Parathyroid adenoma (tissue), 2 donors: ENCODE measurements around the gene SGCB.
A peak's percentile ranks its signal among the peaks of the same experiment; 100 is the strongest.

Source experiments
- H2AFZ ChIP-seq: fragments of 300-600 bp; sonication (generic); one replicate; pipeline ENCODE4 v1.7.0; 2017; ENCODE audit warnings: antibody characterized with exemption, mild to moderate bottlenecking
- H3K27ac ChIP-seq: fragments of 300-600 bp; sonication (generic); one replicate; pipeline ENCODE4 v1.7.0; 2017
- H3K27me3 ChIP-seq: fragments of 300-600 bp; sonication (generic); one replicate; pipeline ENCODE4 v1.7.0; 2017; ENCODE audit warnings: low read length; ENCODE audit not compliant: control insufficient read depth, insufficient read depth
- H3K36me3 ChIP-seq: fragments of 300-600 bp; sonication (generic); one replicate; pipeline ENCODE4 v1.7.0; 2017; ENCODE audit warnings: low read length; ENCODE audit not compliant: control insufficient read depth, insufficient read depth
- H3K4me1 ChIP-seq: fragments of 300-600 bp; sonication (generic); one replicate; pipeline ENCODE4 v1.7.0; 2017; ENCODE audit warnings: control low read depth
- H3K4me2 ChIP-seq: fragments of 300-600 bp; sonication (generic); one replicate; pipeline ENCODE4 v1.7.0; 2017; ENCODE audit warnings: low read length
- H3K4me3 ChIP-seq: fragments of 300-600 bp; sonication (generic); one replicate; pipeline ENCODE4 v1.7.0; 2017; ENCODE audit warnings: low read depth, low read length
- H3K79me2 ChIP-seq: fragments of 300-600 bp; sonication (generic); one replicate; pipeline ENCODE4 v1.7.0; 2017; ENCODE audit warnings: control low read depth
- H3K9ac ChIP-seq: fragments of 300-600 bp; sonication (generic); one replicate; pipeline ENCODE4 v1.7.0; 2017; ENCODE audit warnings: mild to moderate bottlenecking
- H3K9me3 ChIP-seq: fragments of 300-600 bp; sonication (generic); one replicate; pipeline ENCODE4 v1.7.0; 2017; ENCODE audit warnings: low read length; ENCODE audit not compliant: control insufficient read depth
- TF ChIP-seq, protein P1 (sequence below): fragments of 300-600 bp; sonication (generic); IDR thresholded peaks from one replicate; pipeline ENCODE4 v1.7.0; 2017; ENCODE audit warnings: antibody characterized with exemption, mild to moderate bottlenecking
- donor health status: primary hyperparathyroidism.

Gene SGCB

GRCh38 chr4:52054254-52054653 lies 16.2 kb upstream of the SGCB start:
- Histone ChIP-seq H3K4me1 (no peaks in the 10 kb centered on the region), H3K4me2 (no peak overlapping the region), H3K27ac (no peak overlapping the region), H2AFZ (no peak overlapping the region), H3K9me3 (no peaks in the 10 kb centered on the region), H3K9ac (no peak overlapping the region), H3K4me3 (no peak overlapping the region), H3K27me3 (no peaks in the 10 kb centered on the region), H3K79me2 (no peaks in the 10 kb centered on the region), H3K36me3 (no peaks in the 10 kb centered on the region)
- TF ChIP-seq, protein P1, sequence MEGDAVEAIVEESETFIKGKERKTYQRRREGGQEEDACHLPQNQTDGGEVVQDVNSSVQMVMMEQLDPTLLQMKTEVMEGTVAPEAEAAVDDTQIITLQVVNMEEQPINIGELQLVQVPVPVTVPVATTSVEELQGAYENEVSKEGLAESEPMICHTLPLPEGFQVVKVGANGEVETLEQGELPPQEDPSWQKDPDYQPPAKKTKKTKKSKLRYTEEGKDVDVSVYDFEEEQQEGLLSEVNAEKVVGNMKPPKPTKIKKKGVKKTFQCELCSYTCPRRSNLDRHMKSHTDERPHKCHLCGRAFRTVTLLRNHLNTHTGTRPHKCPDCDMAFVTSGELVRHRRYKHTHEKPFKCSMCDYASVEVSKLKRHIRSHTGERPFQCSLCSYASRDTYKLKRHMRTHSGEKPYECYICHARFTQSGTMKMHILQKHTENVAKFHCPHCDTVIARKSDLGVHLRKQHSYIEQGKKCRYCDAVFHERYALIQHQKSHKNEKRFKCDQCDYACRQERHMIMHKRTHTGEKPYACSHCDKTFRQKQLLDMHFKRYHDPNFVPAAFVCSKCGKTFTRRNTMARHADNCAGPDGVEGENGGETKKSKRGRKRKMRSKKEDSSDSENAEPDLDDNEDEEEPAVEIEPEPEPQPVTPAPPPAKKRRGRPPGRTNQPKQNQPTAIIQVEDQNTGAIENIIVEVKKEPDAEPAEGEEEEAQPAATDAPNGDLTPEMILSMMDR = no peak

DNA sequence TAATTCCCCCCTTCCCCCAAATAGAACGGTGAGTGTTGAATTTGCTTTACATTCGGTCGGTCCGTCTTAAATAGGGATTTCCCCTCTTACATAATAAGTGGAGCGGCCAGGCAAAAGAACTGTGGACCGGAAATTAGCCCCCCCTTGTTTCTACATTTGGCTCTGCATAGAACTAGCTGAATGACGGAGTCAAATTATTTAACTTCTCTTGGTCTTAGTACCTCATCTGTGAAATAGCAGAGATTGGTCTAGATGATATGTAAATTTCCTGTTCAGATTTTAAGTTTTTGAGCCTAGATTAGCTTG lies 14.3 kb upstream of the SGCB start:
- peak overlapping the region; percentile 95 for H3K4me2 ChIP-seq
- H3K4me1 ChIP-seq = no peaks in the 10 kb centered on the region
- TF ChIP-seq, protein P1 = no peak
- no peak overlapping the region for H2AFZ ChIP-seq
- no peak overlapping the region for H3K27ac ChIP-seq
- H3K9ac ChIP-seq = no peak overlapping the region
- H3K79me2 ChIP-seq = no peaks in the 10 kb centered on the region
- no peaks in the 10 kb centered on the region for H3K9me3 ChIP-seq
- no peaks in the 10 kb centered on the region for H3K36me3 ChIP-seq
- no peaks in the 10 kb centered on the region for H3K27me3 ChIP-seq
- no peak overlapping the region for H3K4me3 ChIP-seq

DNA sequence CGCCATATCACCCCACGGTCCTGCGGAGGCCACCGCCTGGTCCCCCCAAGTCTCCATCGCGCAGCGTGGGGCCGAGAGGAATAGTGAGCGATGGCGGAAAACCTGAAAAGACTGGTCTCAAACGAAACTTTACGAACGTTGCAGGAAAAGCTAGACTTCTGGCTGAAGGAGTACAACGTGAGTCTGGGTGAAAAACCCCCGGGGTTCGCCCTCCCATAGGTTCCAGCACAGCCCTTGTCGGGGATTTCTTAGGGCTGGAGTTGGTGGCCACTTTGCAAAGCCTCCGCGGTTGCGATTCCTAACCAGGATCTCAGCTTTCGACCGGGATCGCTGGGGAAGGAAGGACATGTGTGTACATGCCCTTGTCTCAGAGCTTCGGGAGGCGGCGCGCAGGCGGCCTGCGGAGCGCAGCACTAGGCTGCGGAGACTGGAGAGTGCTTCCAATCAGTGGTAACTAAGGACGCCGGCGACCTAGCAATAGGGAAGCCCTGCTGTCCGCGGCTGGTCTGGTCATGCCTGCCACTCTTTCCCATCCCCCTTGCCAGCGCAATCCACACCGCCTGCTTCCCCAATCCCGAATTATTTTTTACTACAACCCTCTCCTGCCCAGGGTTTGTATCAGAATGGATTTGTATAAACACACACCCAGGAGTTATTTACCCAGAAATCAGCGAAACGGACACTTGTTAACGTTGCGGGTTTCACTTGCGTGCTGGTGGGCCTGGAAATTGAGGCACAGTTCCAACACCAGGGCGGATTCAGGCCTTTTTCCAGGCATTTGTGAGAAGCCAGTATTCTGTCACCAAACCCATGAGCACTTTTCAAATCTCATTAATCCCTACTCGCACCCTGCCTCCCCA lies 13.7 kb upstream of the SGCB start:
- TF ChIP-seq, protein P1 = no peak
- Histone ChIP-seq H3K4me3 (peak overlapping the region; percentile 70), H3K4me2 (peak overlapping the region; percentile 95), H3K79me2 (no peaks in the 10 kb centered on the region), H3K9ac (no peak overlapping the region), H3K4me1 (no peaks in the 10 kb centered on the region), H3K36me3 (no peaks in the 10 kb centered on the region), H3K27ac (peak overlapping the region; percentile 36), H3K9me3 (no peaks in the 10 kb centered on the region), H2AFZ (peak overlapping the region; percentile 83), H3K27me3 (no peaks in the 10 kb centered on the region)

GRCh38 chr4:52051213-52051614 lies 13.1 kb upstream of the SGCB start, which contains the start of gene SPATA18:
Gene SPATA18 (plus strand): TSS chr4:52051304. CDS start chr4:52051705, 401 bp downstream.
- peak within 1 kb of the TSS; percentile 36 for H3K27ac ChIP-seq
- TF ChIP-seq, protein P1 = no peak

DNA sequence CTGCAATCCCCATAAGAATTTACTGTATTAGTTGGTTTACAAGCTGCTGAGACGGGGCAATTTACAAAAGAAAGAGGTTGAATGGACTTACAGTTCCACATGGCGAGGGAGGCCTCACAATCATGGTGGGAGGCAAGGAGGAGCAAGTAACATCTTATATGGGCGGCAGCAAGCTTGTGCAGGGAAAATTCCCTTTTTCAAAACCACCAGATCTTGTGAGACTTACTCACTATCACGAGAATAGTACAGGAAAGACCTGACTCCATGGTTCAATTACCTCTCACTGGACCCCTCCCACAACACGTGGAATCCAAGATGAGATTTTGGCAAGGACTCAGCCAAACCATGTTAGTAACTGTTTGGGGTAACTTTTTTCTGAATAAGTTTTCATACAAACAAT lies 11.2 kb upstream of the SGCB start:
- TF ChIP-seq, protein P1 = no peak
- no peaks in the 10 kb centered on the region for H3K79me2 ChIP-seq
- H3K4me3 ChIP-seq = no peak overlapping the region
- no peak overlapping the region for H3K4me2 ChIP-seq
- no peak overlapping the region for H3K27ac ChIP-seq
- no peaks in the 10 kb centered on the region for H3K36me3 ChIP-seq
- no peaks in the 10 kb centered on the region for H3K27me3 ChIP-seq
- no peak overlapping the region for H3K9ac ChIP-seq
- no peak overlapping the region for H2AFZ ChIP-seq
- H3K9me3 ChIP-seq = no peaks in the 10 kb centered on the region
- H3K4me1 ChIP-seq = no peaks in the 10 kb centered on the region

More at GRCh38 chr4:52051213-52051614, 13.1 kb upstream of the SGCB start, which contains the start of gene SPATA18:
- Histone ChIP-seq H3K79me2 (no peaks in the 10 kb centered on the region), H3K4me2 (peak within 1 kb of the TSS; percentile 95), H3K9ac (no peak within 1 kb of the TSS), H3K9me3 (no peaks in the 10 kb centered on the region), H3K27me3 (no peaks in the 10 kb centered on the region), H3K36me3 (no peaks in the 10 kb centered on the region), H2AFZ (peak within 1 kb of the TSS; percentile 83), H3K4me3 (peak within 1 kb of the TSS; percentile 70), H3K4me1 (no peaks in the 10 kb centered on the region)
